SK-N-SH (cell line): ENCODE results near the gene BICC1. TPM values are rescaled to one million over a fixed set of nuclear protein-coding genes. Genes with fewer than 3 reads are reported as not detected.
A peak's percentile ranks its signal among the peaks of the same experiment; 100 is the strongest.

ENCODE experiments used
- CTCF ChIA-PET: fragments of 300-600, 350-600 bp; formaldehyde crosslinking; extraction: SDS; loops from one replicate; lab custom pipeline; 2021; lab: Yijun Ruan, JAX
- POLR2A ChIA-PET: fragments of 350-600 bp; sonication (Branson Sonifier 250); formaldehyde crosslinking; extraction: SDS; loops from one replicate; lab custom pipeline; 2020; ENCODE audit warnings: antibody characterized with exemption, inconsistent platforms; lab: Yijun Ruan, JAX
- DNase-seq: peaks from one replicate; pipeline ENCODE4 v3.0.0; 2012
- H2AFZ ChIP-seq: fragments of 200-600 bp; sonication (generic); 2 replicates; pipeline ENCODE4 v1.8.1; 2016; ENCODE audit warnings: antibody characterized with exemption, mild to moderate bottlenecking, low read depth
- H3F3A ChIP-seq: fragments of 200-600 bp; sonication (generic); replicated peaks from 2 replicates; pipeline ENCODE3; 2016; ENCODE audit warnings: antibody characterized with exemption, mild to moderate bottlenecking; ENCODE audit not compliant: insufficient read depth
- H3K27ac ChIP-seq, 2 experiments: fragments of 200-500 bp in 1 of 2; fragments of 200-600 bp in 1 of 2; sonication (Bioruptor generic) in 1 of 2; sonication (generic), shearing (Covaris generic) in 1 of 2; 2 replicates each; pipeline versions ENCODE4 v1.5.1 to v1.6.1; 2014 to 2016; ENCODE audit warnings: low read depth in 2 of 2, inconsistent platforms in 1 of 2, low read length in 1 of 2, mild to moderate bottlenecking in 1 of 2, mixed read lengths in 1 of 2
- H3K27me3 ChIP-seq: fragments of 200-600 bp; sonication (generic), shearing (Covaris generic); 2 replicates; pipeline ENCODE4 v1.6.1; 2016; ENCODE audit warnings: mixed run types; ENCODE audit not compliant: insufficient read depth
- H3K36me3 ChIP-seq, 2 experiments: fragments of 200-500 bp in 1 of 2; fragments of 200-600 bp in 1 of 2; sonication (Bioruptor generic) in 1 of 2; sonication (generic) in 1 of 2; replicated peaks in 1 of 2; 2 replicates each; pipeline versions ENCODE3 to v1.5.1; 2014 to 2016; ENCODE audit warnings: low read length in 1 of 2, mild to moderate bottlenecking in 1 of 2; ENCODE audit not compliant: insufficient read depth in 2 of 2, control insufficient read depth in 1 of 2
- H3K4me1 ChIP-seq, 2 experiments: fragments of 200-500 bp in 1 of 2; fragments of 200-600 bp in 1 of 2; sonication (Bioruptor generic) in 1 of 2; sonication (generic), shearing (Covaris generic) in 1 of 2; 2 replicates each; pipeline versions ENCODE4 v1.5.1 to v1.6.1; 2014 to 2016; ENCODE audit warnings: low read depth in 1 of 2, low read length in 1 of 2, mixed run types in 1 of 2; ENCODE audit not compliant: insufficient read depth in 2 of 2, control insufficient read depth in 1 of 2
- H3K4me2 ChIP-seq: fragments of 200-600 bp; sonication (generic), shearing (Covaris generic); 2 replicates; pipeline ENCODE4 v1.6.1; 2017; ENCODE audit warnings: mixed run types
- H3K4me3 ChIP-seq, 2 experiments: fragments of 200-500 bp in 1 of 2; fragments of 200-600 bp in 1 of 2; sonication (Bioruptor generic) in 1 of 2; sonication (generic), shearing (Covaris generic) in 1 of 2; 2 replicates each; pipeline versions ENCODE4 v1.5.1 to v1.8.1; 2014 to 2016; ENCODE audit warnings: low read depth in 2 of 2, inconsistent platforms in 1 of 2, low read length in 1 of 2, mild to moderate bottlenecking in 1 of 2, mixed read lengths in 1 of 2, moderate library complexity in 1 of 2
- H3K79me2 ChIP-seq: fragments of 200-600 bp; sonication (generic); 2 replicates; pipeline ENCODE4 v1.8.1; 2017; ENCODE audit warnings: mild to moderate bottlenecking; ENCODE audit not compliant: insufficient read depth
- H3K9ac ChIP-seq: fragments of 200-600 bp; sonication (generic); 2 replicates; pipeline ENCODE4 v1.6.1; 2017; ENCODE audit warnings: mixed run types
- H3K9me2 ChIP-seq: fragments of 200-600 bp; sonication (generic); 2 replicates; pipeline ENCODE4 v1.6.1; 2017; ENCODE audit warnings: mixed run types
- H3K9me3 ChIP-seq: fragments of 200-600 bp; sonication (generic); 2 replicates; pipeline ENCODE4 v1.6.1; 2017; ENCODE audit warnings: mixed run types, mild to moderate bottlenecking, moderate library complexity
- H4K20me1 ChIP-seq: fragments of 200-600 bp; sonication (generic); 2 replicates; pipeline ENCODE4 v1.6.1; 2017; ENCODE audit warnings: mild to moderate bottlenecking, mixed run types; ENCODE audit not compliant: insufficient read depth
- CHD2 ChIP-seq: fragments of 150-350 bp; IDR thresholded peaks from 2 replicates; pipeline ENCODE4 v1.6.1; 2018; ENCODE audit warnings: low read length; ENCODE audit not compliant: partially characterized antibody
- EZH2phosphoT487 ChIP-seq: fragments of 200-600 bp; sonication (generic); IDR thresholded peaks from 2 replicates; pipeline ENCODE4 v1.6.1; 2017; ENCODE audit warnings: low read depth, mixed run types, mild to moderate bottlenecking, antibody characterized with exemption, moderate library complexity, borderline replicate concordance
- FOSL2 ChIP-seq: IDR thresholded peaks from 2 replicates; pipeline ENCODE4 v1.4.0; 2012; ENCODE audit warnings: low read depth, mild to moderate bottlenecking, moderate library complexity, borderline replicate concordance
- FOXM1 ChIP-seq: IDR thresholded peaks from 2 replicates; pipeline ENCODE4 v1.4.0; 2012; ENCODE audit warnings: low read depth, mild to moderate bottlenecking
- GABPA ChIP-seq: IDR thresholded peaks from 2 replicates; pipeline ENCODE4 v1.4.0; 2012; ENCODE audit warnings: low read depth, mild to moderate bottlenecking
- GATA2 ChIP-seq: sonication (generic); formaldehyde crosslinking; IDR thresholded peaks from 2 replicates; pipeline ENCODE4 v1.5.0; 2020; ENCODE audit warnings: mild to moderate bottlenecking, missing genetic modification reagents
- JUND ChIP-seq: IDR thresholded peaks from 2 replicates; pipeline ENCODE4 v1.4.0; 2012
- NRF1 ChIP-seq: IDR thresholded peaks from 2 replicates; pipeline ENCODE4 v1.6.1; 2012; ENCODE audit warnings: low read depth, mild to moderate bottlenecking, low read length
- SMC3 ChIP-seq: IDR thresholded peaks from 2 replicates; pipeline ENCODE4 v1.6.1; 2012; ENCODE audit warnings: low read depth, low read length, improper control_type of control experiment
- TCF12 ChIP-seq: IDR thresholded peaks from 2 replicates; pipeline ENCODE4 v1.4.0; 2012
- WGBS: methylation state at CpG from one replicate; pipeline ENCODE4 v1.1.6; 2017; ENCODE audit warnings: low lambda C conversion rate; 5-methylcytosine and 5-hydroxymethylcytosine counted together
- polyA plus RNA-seq, 3 experiments: library from polyadenylated mRNA; depleted of rRNA; stranded (reverse); fragments of >200 nt; gene quantifications; 2 replicates each; pipeline ENCODE4 v1.2.3, GENCODE V29; 2012
- TF ChIP-seq, protein P1 (sequence below): IDR thresholded peaks from 2 replicates; pipeline ENCODE4 v1.6.1; 2012; ENCODE audit warnings: mild to moderate bottlenecking, low read depth, low read length, moderate library complexity
- TF ChIP-seq, protein P2 (sequence below): IDR thresholded peaks from 2 replicates; pipeline ENCODE4 v1.4.0; 2012; ENCODE audit warnings: low read depth, borderline replicate concordance
- TF ChIP-seq, protein P3 (sequence below): IDR thresholded peaks from 2 replicates; pipeline ENCODE4 v1.4.0; 2012; ENCODE audit warnings: low read depth

The BICC1 gene
- polyA plus RNA-seq, 1 of the 3 experiments (the other 2 are of a cell fraction) = 1.5 TPM

- WGBS = 43% methylated on average over 8 of the region's 8 CpGs
- H3K27me3 ChIP-seq = no peaks in the 10 kb centered on the region
- CTCF ChIA-PET = interaction anchor here (0.6 kb wide), 2 partner anchors 75 to 1452 kb away, joined by 3 read pairs; no protein-coding TSS in a partner anchor
- H3K9me2 ChIP-seq = no peaks in the 10 kb centered on the region
- no peaks in the 10 kb centered on the region for H4K20me1 ChIP-seq
- no peak overlapping the region for H3K4me3 ChIP-seq
- H3K9ac ChIP-seq = no peak overlapping the region
- no peaks in the 10 kb centered on the region for H3K36me3 ChIP-seq
- TF ChIP-seq TCF12 (no peak), GATA2 (CRISPR knock-in tag) (0 out of 2 replicates have a peak, but pooled peaks have one; percentile 17), SMC3 (no peak), FOSL2 (peak; percentile 16; the same call in 1 of the 2 replicates), CHD2 (no peak), GABPA (no peak), JUND (peak; percentile 22; the same call in 1 of the 2 replicates), EZH2phosphoT487 (no peak), FOXM1 (no peak), NRF1 (no peak)
- TF ChIP-seq, protein P1, sequence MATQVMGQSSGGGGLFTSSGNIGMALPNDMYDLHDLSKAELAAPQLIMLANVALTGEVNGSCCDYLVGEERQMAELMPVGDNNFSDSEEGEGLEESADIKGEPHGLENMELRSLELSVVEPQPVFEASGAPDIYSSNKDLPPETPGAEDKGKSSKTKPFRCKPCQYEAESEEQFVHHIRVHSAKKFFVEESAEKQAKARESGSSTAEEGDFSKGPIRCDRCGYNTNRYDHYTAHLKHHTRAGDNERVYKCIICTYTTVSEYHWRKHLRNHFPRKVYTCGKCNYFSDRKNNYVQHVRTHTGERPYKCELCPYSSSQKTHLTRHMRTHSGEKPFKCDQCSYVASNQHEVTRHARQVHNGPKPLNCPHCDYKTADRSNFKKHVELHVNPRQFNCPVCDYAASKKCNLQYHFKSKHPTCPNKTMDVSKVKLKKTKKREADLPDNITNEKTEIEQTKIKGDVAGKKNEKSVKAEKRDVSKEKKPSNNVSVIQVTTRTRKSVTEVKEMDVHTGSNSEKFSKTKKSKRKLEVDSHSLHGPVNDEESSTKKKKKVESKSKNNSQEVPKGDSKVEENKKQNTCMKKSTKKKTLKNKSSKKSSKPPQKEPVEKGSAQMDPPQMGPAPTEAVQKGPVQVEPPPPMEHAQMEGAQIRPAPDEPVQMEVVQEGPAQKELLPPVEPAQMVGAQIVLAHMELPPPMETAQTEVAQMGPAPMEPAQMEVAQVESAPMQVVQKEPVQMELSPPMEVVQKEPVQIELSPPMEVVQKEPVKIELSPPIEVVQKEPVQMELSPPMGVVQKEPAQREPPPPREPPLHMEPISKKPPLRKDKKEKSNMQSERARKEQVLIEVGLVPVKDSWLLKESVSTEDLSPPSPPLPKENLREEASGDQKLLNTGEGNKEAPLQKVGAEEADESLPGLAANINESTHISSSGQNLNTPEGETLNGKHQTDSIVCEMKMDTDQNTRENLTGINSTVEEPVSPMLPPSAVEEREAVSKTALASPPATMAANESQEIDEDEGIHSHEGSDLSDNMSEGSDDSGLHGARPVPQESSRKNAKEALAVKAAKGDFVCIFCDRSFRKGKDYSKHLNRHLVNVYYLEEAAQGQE = no peak
- TF ChIP-seq, protein P2, sequence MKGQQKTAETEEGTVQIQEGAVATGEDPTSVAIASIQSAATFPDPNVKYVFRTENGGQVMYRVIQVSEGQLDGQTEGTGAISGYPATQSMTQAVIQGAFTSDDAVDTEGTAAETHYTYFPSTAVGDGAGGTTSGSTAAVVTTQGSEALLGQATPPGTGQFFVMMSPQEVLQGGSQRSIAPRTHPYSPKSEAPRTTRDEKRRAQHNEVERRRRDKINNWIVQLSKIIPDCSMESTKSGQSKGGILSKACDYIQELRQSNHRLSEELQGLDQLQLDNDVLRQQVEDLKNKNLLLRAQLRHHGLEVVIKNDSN = no peak
- TF ChIP-seq, protein P3, sequence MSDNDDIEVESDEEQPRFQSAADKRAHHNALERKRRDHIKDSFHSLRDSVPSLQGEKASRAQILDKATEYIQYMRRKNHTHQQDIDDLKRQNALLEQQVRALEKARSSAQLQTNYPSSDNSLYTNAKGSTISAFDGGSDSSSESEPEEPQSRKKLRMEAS = no peak
- TF ChIP-seq, all 33 proteins: peak for 3
- Histone ChIP-seq H3K4me2 (no peak overlapping the region), H3K9me3 (no peaks in the 10 kb centered on the region), H3K27ac (no peak overlapping the region), H3K4me1 (0 out of 4 replicates have a peak, but pooled peaks cover 0 to 7% of the 10 kb centered on the region in 2 experiments), H2AFZ (peak overlapping the region; percentile 30; the same call in 1 of the 2 replicates), H3K79me2 (no peaks in the 10 kb centered on the region; the same call in 1 of the 2 replicates), H3F3A (peaks cover 5% of the 10 kb centered on the region)
- peak; percentile 3 for DNase-seq
- POLR2A ChIA-PET = no interaction called here
Observed at GRCh38 chr10:58868736-58869435, 356.2 kb downstream of the BICC1 start.
